ENCODE data around the gene DKKL1. TPM values are rescaled to one million over a fixed set of nuclear protein-coding genes. Genes with fewer than 3 reads are reported as not detected.

The DKKL1 gene
- total RNA-seq, 1 donor from 2014 or later: 8.7 TPM

DNA sequence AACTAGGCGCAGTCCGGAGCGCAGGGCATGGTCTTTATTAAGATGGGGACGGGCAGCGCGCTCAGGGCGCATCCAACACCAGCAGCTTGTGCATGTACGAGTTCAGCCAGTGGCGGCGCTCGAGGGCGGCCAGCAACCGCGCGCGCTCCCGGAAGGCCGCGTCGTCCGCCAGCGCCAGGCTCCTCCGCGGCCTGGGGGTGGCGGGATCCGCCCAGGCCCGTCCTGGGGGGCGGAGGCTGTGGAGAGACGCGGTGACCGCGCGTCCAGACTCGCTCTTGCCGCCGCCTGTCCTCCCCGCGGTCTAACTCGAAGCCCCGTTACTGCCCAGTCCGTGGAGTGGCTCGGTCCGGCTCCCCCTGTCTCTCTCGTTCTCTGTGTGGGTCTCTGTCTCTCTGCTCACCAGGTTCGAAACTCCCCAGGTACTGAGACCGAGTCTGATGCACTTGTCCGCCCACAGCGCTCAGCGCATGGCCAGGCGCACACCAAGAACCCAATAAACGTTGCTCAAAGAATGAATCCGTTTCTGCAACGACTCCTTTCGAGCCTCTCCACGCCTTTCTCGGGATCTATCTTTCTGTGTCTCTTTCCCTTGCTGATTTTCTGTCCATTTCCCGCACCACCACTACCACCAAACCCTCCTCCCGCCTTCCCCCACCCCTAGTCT, 58.9 kb downstream of the DKKL1 start:
- Mint-ChIP-seq H3K36me3 (peaks cover 3% of the 10 kb centered on the region), H3K27ac (no peak overlapping the region), H3K4me3 (peak overlapping the region; percentile 27), H3K27me3 (ENCODE audit: low read depth) (peaks cover 97% of the 10 kb centered on the region), H3K9me3 (no peaks in the 10 kb centered on the region), H3K4me1 (peaks cover 30% of the 10 kb centered on the region)
- DNase-seq (ENCODE audit: low spot score in 2 of 2, unreplicated experiment in 2 of 2): peak in 1 of 2 experiments; percentile 51
- TF ChIP-seq, protein P1, sequence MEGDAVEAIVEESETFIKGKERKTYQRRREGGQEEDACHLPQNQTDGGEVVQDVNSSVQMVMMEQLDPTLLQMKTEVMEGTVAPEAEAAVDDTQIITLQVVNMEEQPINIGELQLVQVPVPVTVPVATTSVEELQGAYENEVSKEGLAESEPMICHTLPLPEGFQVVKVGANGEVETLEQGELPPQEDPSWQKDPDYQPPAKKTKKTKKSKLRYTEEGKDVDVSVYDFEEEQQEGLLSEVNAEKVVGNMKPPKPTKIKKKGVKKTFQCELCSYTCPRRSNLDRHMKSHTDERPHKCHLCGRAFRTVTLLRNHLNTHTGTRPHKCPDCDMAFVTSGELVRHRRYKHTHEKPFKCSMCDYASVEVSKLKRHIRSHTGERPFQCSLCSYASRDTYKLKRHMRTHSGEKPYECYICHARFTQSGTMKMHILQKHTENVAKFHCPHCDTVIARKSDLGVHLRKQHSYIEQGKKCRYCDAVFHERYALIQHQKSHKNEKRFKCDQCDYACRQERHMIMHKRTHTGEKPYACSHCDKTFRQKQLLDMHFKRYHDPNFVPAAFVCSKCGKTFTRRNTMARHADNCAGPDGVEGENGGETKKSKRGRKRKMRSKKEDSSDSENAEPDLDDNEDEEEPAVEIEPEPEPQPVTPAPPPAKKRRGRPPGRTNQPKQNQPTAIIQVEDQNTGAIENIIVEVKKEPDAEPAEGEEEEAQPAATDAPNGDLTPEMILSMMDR (IDR thresholded peaks at IDR 0.05; ENCODE audit: unreplicated experiment): peak; percentile 50

DNA sequence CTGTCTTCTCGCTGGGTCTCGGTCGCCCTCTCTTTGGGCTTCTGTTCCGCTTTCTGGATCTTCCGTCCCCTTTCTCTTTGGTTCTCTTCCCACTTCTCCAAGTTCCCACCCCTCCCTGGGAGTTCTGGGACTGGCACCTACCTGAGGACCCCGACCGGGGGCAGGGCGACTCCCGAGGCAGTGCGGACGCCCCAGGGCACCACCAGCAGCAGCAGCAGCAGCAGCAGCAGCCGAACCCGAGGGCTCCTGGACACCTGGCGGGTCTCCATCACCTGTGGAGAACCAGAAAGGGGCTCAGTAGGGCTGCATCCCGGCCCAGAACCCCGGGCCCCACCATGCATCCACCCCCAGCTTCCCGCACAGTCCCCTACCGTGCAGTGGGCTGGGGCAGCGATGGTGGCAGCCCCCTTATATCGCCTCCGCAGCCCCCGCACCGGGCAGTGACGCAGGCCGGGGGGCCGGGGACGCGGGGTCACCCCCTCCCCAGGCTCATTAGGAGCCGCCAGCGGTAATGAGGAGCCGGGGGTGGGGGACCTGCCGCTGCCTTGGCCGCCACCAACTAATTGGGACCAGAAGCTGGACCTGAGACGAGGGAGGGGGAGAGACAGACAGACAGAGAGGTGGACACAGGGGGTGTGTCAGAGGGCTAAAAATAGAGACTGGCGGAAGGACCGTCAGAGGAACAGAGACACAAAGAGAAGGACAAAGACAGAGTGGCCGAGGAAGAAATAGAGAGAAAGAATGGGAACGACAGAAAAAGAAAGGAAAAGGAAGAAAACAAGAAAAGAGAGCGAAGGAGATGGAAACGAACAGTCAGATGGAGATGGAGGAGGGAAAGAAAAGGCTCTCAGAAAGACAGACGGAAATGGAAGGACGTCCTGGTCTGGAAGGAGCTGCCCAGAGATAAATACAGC, 59.7 kb downstream of the DKKL1 start, which contains the start of gene PTH2:
TSS of gene PTH2 (minus strand) at position 371 of the 914 bp plus-strand sequence. CDS start at position 269, 102 bp downstream.
- H3K4me3 Mint-ChIP-seq: peak within 1 kb of the TSS; percentile 27
- TF ChIP-seq, protein P1 (IDR thresholded peaks at IDR 0.05; ENCODE audit: unreplicated experiment): no peak
- peaks cover 37% of the 10 kb centered on the region for H3K4me1 Mint-ChIP-seq
- H3K9me3 Mint-ChIP-seq: no peaks in the 10 kb centered on the region
- no peak within 1 kb of the TSS for H3K27ac Mint-ChIP-seq
- no peak for DNase-seq (ENCODE audit: low spot score in 2 of 2, unreplicated experiment in 2 of 2)
- H3K27me3 Mint-ChIP-seq (ENCODE audit: low read depth): peaks cover 97% of the 10 kb centered on the region
- H3K36me3 Mint-ChIP-seq: peaks cover 3% of the 10 kb centered on the region

DNA sequence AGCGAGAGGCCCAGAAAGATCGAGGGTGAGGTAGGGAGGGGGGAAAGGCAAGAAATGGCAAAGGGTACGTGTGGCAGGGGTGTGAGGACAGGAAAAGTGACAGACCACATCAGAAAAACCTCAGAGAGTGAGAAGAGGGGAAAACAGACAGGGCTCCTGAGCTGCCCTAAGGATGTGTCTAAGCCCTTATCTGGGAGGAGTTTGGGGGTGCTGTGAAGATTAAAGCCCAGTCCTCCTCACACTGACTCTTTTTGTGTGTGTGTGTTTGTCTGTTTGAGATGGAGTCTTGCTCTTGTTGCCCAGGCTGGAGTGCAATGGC, 60.3 kb downstream of the DKKL1 start:
- Mint-ChIP-seq H3K27ac (no peak overlapping the region), H3K27me3 (ENCODE audit: low read depth) (peaks cover 97% of the 10 kb centered on the region), H3K4me1 (peaks cover 40% of the 10 kb centered on the region), H3K36me3 (peaks cover 3% of the 10 kb centered on the region), H3K4me3 (no peak overlapping the region), H3K9me3 (no peaks in the 10 kb centered on the region)
- TF ChIP-seq, protein P1 (IDR thresholded peaks at IDR 0.05; ENCODE audit: unreplicated experiment): no peak
- DNase-seq (ENCODE audit: low spot score in 2 of 2, unreplicated experiment in 2 of 2): no peak

Other genes with a start within 250 kb of the DKKL1 start
- gene LIN7B, start 249.5 kb upstream of the DKKL1 start, total RNA-seq: 9.6 to 12.8 TPM (median 9.8 TPM) in 3 replicates
- 0.94 to 1.6 TPM (median 0.97 TPM) in 3 replicates for gene C19orf73, start 244.7 kb upstream of the DKKL1 start, total RNA-seq
- 9.9 to 11.9 TPM (median 11.6 TPM) in 3 replicates for gene PPFIA3, start 244.3 kb upstream of the DKKL1 start, total RNA-seq
- 13.6 to 17.6 TPM (median 14.7 TPM) in 3 replicates for gene HRC, start 208.5 kb upstream of the DKKL1 start, total RNA-seq
- gene TRPM4, start 206.1 kb upstream of the DKKL1 start, total RNA-seq: 45.9 to 58.5 TPM (median 53.5 TPM) in 3 replicates
- gene SLC6A16, start 38.7 kb upstream of the DKKL1 start, total RNA-seq: 5.6 to 6.1 TPM (median 5.8 TPM) in 3 replicates
- not detected in 3 replicates for gene CD37, start 28.5 kb upstream of the DKKL1 start, total RNA-seq
- gene TEAD2, start 1.5 kb upstream of the DKKL1 start, total RNA-seq: 168 to 170 TPM (median 169 TPM) in 3 replicates
- gene KASH5, start 24.4 kb downstream of the DKKL1 start, total RNA-seq: not detected in 3 replicates
- not detected in 3 replicates for gene PTH2, start 59.6 kb downstream of the DKKL1 start, total RNA-seq
- gene GFY, start 61.5 kb downstream of the DKKL1 start, total RNA-seq: not detected in 3 replicates
- gene SLC17A7, start 77.7 kb downstream of the DKKL1 start, total RNA-seq: 0.34 to 0.45 TPM (median 0.35 TPM) in 3 replicates
- gene PIH1D1, start 87.9 kb downstream of the DKKL1 start, total RNA-seq: 83.6 to 84.6 TPM (median 83.7 TPM) in 3 replicates
- 21.4 to 25.6 TPM (median 24.4 TPM) in 3 replicates for gene ALDH16A1, start 89.3 kb downstream of the DKKL1 start, total RNA-seq
- gene FLT3LG, start 110.3 kb downstream of the DKKL1 start, total RNA-seq: 1.8 to 2.4 TPM (median 2.0 TPM) in 3 replicates
- gene RPL13A, start 123.7 kb downstream of the DKKL1 start, total RNA-seq: 2,869 to 2,959 TPM (median 2,954 TPM) in 3 replicates
- gene RPS11, start 132.6 kb downstream of the DKKL1 start, total RNA-seq: 2,052 to 2,151 TPM (median 2,132 TPM) in 3 replicates
- gene FCGRT, start 148.8 kb downstream of the DKKL1 start, total RNA-seq: 121 to 132 TPM (median 127 TPM) in 3 replicates
- 30.3 to 35.1 TPM (median 31.1 TPM) in 3 replicates for gene RCN3, start 164.1 kb downstream of the DKKL1 start, total RNA-seq
- 53.3 to 60.7 TPM (median 60.1 TPM) in 3 replicates for gene NOSIP, start 216.7 kb downstream of the DKKL1 start, total RNA-seq
- gene PRRG2, start 217.4 kb downstream of the DKKL1 start, total RNA-seq: 0.87 to 1.4 TPM (median 1.1 TPM) in 3 replicates
- 53.3 to 58.5 TPM (median 54.2 TPM) in 3 replicates for gene PRR12, start 227.3 kb downstream of the DKKL1 start, total RNA-seq

Data from mesothelial cell of epicardium (in vitro differentiated cells).